Adipocyte (in vitro differentiated cells): Measurements from ENCODE around the gene BPIFB1.

Experiments used
- DNase-seq: peaks from one replicate; pipeline ENCODE4 v3.0.0-alpha.2; 2015; ENCODE audit warnings: low read depth
- H3K27me3 ChIP-seq: replicated peaks from 2 replicates; pipeline ENCODE4 v1.7.0; 2013; ENCODE audit warnings: mild to moderate bottlenecking, low read length, moderate library complexity; ENCODE audit not compliant: control insufficient read depth, insufficient read depth
- H3K36me3 ChIP-seq: 2 replicates; pipeline ENCODE4 v1.7.0; 2013; ENCODE audit warnings: low read length, mild to moderate bottlenecking, moderate library complexity; ENCODE audit not compliant: control insufficient read depth, insufficient read depth, severe bottlenecking
- H3K4me1 ChIP-seq: 2 replicates; pipeline ENCODE4 v1.7.0; 2013; ENCODE audit warnings: mild to moderate bottlenecking, low read length, moderate library complexity; ENCODE audit not compliant: control insufficient read depth, insufficient read depth
- H3K4me3 ChIP-seq: 2 replicates; pipeline ENCODE4 v1.7.0; 2013; ENCODE audit warnings: mild to moderate bottlenecking, low read length, moderate library complexity
- H3K9ac ChIP-seq: 2 replicates; pipeline ENCODE4 v1.7.0; 2013; ENCODE audit warnings: mild to moderate bottlenecking, low read length, moderate library complexity
- H3K9me3 ChIP-seq: 2 replicates; pipeline ENCODE4 v1.7.0; 2013; ENCODE audit warnings: mild to moderate bottlenecking, low read length, moderate library complexity; ENCODE audit not compliant: control insufficient read depth

The BPIFB1 gene

DNA sequence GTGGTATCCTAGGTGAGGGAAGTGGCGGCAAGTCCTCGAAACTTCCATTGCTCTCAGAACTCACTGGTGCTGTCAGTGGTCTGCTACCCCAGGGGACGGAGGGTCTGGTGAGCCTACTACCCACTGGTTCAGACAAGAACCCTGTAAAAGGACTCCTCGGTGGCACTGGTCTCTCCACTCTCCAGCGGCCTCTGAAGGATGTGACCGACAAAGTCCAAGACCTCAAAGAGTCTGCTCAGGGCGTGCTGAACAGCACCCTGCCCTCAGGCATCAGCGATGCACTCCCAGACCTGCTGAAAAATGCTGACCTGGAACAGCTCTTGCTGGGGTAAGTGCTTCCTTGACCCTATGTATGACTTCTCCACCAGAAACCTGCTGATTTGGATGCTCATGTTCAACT lies 66.5 kb downstream of the BPIFB1 start:
- DNase-seq = no peak
- Histone ChIP-seq H3K27me3 (no peaks in the 10 kb centered on the region), H3K4me3 (no peak overlapping the region), H3K36me3 (peaks cover 6% of the 10 kb centered on the region), H3K9me3 (no peaks in the 10 kb centered on the region), H3K4me1 (no peaks in the 10 kb centered on the region), H3K9ac (no peak overlapping the region)

DNA sequence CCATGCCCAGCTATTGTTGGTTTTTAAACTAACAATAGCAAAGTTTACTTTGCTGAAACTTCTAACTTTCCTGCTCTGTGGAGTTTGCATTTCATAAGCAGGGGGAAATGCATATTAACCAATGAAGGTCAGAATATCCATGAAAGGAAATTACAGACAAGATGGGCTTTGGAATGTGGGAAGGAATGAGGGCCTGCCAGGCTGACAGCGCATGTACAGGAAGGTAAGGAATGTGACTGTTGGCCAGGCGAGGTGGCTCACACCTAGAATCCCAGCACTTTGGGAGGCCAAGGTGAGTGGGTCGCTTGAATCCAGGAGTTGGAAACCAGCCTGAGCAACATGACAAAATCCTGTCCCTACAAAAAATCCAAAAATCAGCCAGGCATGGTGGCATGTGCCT lies 68.7 kb downstream of the BPIFB1 start:
- H3K36me3 ChIP-seq = peaks cover 14% of the 10 kb centered on the region
- H3K9ac ChIP-seq = no peak overlapping the region
- no peak overlapping the region for H3K4me3 ChIP-seq
- H3K27me3 ChIP-seq = no peaks in the 10 kb centered on the region
- DNase-seq = no peak
- no peaks in the 10 kb centered on the region for H3K9me3 ChIP-seq
- no peaks in the 10 kb centered on the region for H3K4me1 ChIP-seq

DNA sequence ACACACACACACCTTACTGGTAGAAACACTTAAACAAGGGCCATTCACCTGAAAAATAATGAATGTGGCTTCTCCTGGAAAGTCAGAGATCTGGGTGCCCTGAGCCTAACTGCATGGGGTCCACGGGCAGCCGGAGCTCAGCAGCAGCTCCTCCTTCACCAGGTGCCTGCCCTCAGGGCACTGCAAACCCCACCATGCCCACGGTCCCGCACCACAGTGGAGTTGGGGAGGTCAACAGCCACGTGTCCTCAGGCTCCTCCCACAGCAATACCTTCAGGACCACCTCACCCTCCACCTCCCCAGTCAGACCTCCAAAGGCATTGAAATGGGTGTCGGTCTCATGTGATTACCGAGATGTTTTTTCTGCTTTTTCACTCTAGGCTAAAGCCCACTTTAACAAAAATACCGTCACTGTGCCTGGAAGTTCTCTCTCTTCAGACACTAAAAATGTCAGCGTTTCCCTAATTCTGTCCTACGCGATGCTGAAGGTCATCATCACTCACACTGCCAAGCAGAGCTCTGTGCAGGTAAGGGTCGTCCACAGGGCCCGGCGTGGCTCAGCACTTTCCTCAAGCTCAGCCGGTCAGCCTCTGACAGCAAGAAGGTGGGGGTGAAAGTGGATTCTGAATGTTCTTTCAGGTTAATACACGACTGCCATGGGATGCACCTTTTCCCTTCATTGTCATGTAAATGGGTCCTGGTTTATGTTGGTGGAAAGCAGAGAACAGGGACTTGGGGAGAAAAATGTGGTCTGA lies 69.4 kb downstream of the BPIFB1 start:
- H3K4me1 ChIP-seq = no peaks in the 10 kb centered on the region

DNA sequence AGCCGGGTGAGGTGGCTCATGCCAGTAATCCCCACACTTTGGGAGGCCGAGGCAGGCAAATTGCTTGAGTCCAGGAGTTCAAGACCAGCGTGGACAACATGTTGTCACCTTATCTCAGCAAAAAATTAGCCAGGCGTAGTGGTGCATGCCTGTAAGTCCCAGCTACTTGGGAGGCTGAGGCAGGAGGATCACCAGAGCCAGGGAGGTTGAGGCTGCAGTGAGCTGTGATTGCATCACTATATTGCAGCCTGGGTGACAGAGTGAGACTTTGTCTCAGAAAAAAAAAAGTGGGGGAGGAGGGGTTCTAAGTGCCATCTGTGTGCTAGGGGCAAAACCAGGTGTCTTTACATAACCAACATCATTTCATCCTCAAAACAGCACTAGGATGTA lies 70.0 kb downstream of the BPIFB1 start:
- no peaks in the 10 kb centered on the region for H3K9me3 ChIP-seq
- no peaks in the 10 kb centered on the region for H3K27me3 ChIP-seq
- no peak overlapping the region for H3K9ac ChIP-seq
- H3K4me1 ChIP-seq = no peaks in the 10 kb centered on the region
- no peak for DNase-seq
- H3K36me3 ChIP-seq = peaks cover 24% of the 10 kb centered on the region
- no peak overlapping the region for H3K4me3 ChIP-seq

More for the DNA sequence above, 69.4 kb downstream of the BPIFB1 start:
- Histone ChIP-seq H3K4me3 (no peak overlapping the region), H3K27me3 (no peaks in the 10 kb centered on the region), H3K36me3 (peaks cover 19% of the 10 kb centered on the region), H3K9ac (no peak overlapping the region), H3K9me3 (no peaks in the 10 kb centered on the region)
- DNase-seq = no peak
